CD14-positive monocyte (primary cell): ENCODE data around the gene PLOD2. TPM values are rescaled to one million over a fixed set of nuclear protein-coding genes. Genes with fewer than 3 reads are reported as not detected.

Experiments used
- DNase-seq, 3 donors: peaks; one replicate each; pipeline ENCODE4 v3.0.0-alpha.2; 2011 to 2022
- H2AFZ ChIP-seq: 2 replicates; pipeline ENCODE4 v1.6.0; 2012; ENCODE audit warnings: mild to moderate bottlenecking, low read depth, low read length, inconsistent platforms; ENCODE audit not compliant: insufficient read depth, poor library complexity, severe bottlenecking
- H3K27ac ChIP-seq, 2 donors: 1 replicate in 1 of 2; 2 replicates in 1 of 2; pipeline ENCODE4 v1.5.1; 2012 to 2013; ENCODE audit warnings: low read length in 2 of 2, control low read depth in 1 of 2, inconsistent platforms in 1 of 2, low read depth in 1 of 2, mild to moderate bottlenecking in 1 of 2
- H3K27me3 ChIP-seq, 2 donors: one replicate each; pipeline versions ENCODE4 v1.6.0 to v1.6.1; 2011 to 2013; ENCODE audit warnings: low read length in 2 of 2; ENCODE audit not compliant: control insufficient read depth in 2 of 2, insufficient read depth in 2 of 2
- H3K36me3 ChIP-seq, 2 donors: replicated peaks in 1 of 2; 1 replicate in 1 of 2; 2 replicates in 1 of 2; pipeline versions ENCODE4 v1.5.1 to v1.6.1; 2012 to 2013; ENCODE audit warnings: low read length in 2 of 2, control low read depth in 1 of 2, inconsistent platforms in 1 of 2, mild to moderate bottlenecking in 1 of 2; ENCODE audit not compliant: insufficient read depth in 2 of 2, control insufficient read depth in 1 of 2
- H3K4me1 ChIP-seq, 2 donors: 1 replicate in 1 of 2; 2 replicates in 1 of 2; pipeline versions ENCODE4 v1.5.1 to v1.6.1; 2012 to 2013; ENCODE audit warnings: low read length in 2 of 2, control low read depth in 1 of 2, inconsistent platforms in 1 of 2, mild to moderate bottlenecking in 1 of 2, moderate library complexity in 1 of 2; ENCODE audit not compliant: insufficient read depth in 2 of 2, control insufficient read depth in 1 of 2
- H3K4me2 ChIP-seq: replicated peaks from 2 replicates; pipeline ENCODE3; 2012; ENCODE audit warnings: low read length, moderate library complexity, mild to moderate bottlenecking; ENCODE audit not compliant: poor library complexity, severe bottlenecking; ENCODE audit errors: extremely low read depth
- H3K4me3 ChIP-seq, 3 experiments: fragments of 200-600 bp in 1 of 3; sonication (generic) in 1 of 3; replicated peaks in 1 of 3; 1 replicate in 2 of 3; 2 replicates in 1 of 3; pipeline ENCODE4 v1.5.1; 2011 to 2013; ENCODE audit warnings: low read length in 3 of 3, mild to moderate bottlenecking in 3 of 3, control low read depth in 2 of 3, low read depth in 2 of 3, inconsistent platforms in 1 of 3, moderate library complexity in 1 of 3
- H3K79me2 ChIP-seq: 2 replicates; pipeline ENCODE4 v1.6.0; 2012; ENCODE audit warnings: mild to moderate bottlenecking, control low read depth, inconsistent platforms, low read length, moderate library complexity; ENCODE audit not compliant: insufficient read depth
- H3K9ac ChIP-seq: 2 replicates; pipeline ENCODE4 v1.6.0; 2017; ENCODE audit warnings: low read length, mild to moderate bottlenecking; ENCODE audit not compliant: insufficient read depth, poor library complexity, severe bottlenecking
- H3K9me3 ChIP-seq, 2 donors: replicated peaks in 1 of 2; 1 replicate in 1 of 2; 2 replicates in 1 of 2; pipeline versions ENCODE4 v1.5.1 to v1.6.1; 2012 to 2013; ENCODE audit warnings: low read length in 2 of 2, control low read depth in 1 of 2; ENCODE audit not compliant: control insufficient read depth in 1 of 2, insufficient read depth in 1 of 2
- H4K20me1 ChIP-seq: 2 replicates; pipeline ENCODE4 v1.6.0; 2012; ENCODE audit warnings: mild to moderate bottlenecking, low read length, control low read depth, moderate library complexity; ENCODE audit not compliant: insufficient read depth
- H3K27ac Mint-ChIP-seq, 7 donors: one replicate each; pipeline ENCODE4 v1.8.0; 2020; ENCODE audit warnings: mild to moderate bottlenecking in 7 of 7, mixed read lengths in 7 of 7, moderate library complexity in 6 of 7, inconsistent platforms in 2 of 7
- H3K27me3 Mint-ChIP-seq, 3 donors: one replicate each; pipeline ENCODE4 v1.8.0; 2021 to 2022; ENCODE audit warnings: low read depth in 3 of 3, mild to moderate bottlenecking in 3 of 3, mixed read lengths in 3 of 3, moderate library complexity in 3 of 3, inconsistent platforms in 1 of 3
- H3K36me3 Mint-ChIP-seq, 2 donors: one replicate each; pipeline ENCODE4 v1.8.0; 2020; ENCODE audit warnings: mixed read lengths in 2 of 2, inconsistent platforms in 1 of 2, mild to moderate bottlenecking in 1 of 2
- H3K4me1 Mint-ChIP-seq: one replicate; pipeline ENCODE4 v1.8.0; 2020; ENCODE audit warnings: mild to moderate bottlenecking, mixed read lengths
- H3K4me3 Mint-ChIP-seq, 2 donors: one replicate each; pipeline ENCODE4 v1.8.0; 2020; ENCODE audit warnings: mild to moderate bottlenecking in 2 of 2, mixed read lengths in 2 of 2, moderate library complexity in 1 of 2
- H3K9me3 Mint-ChIP-seq, 7 donors: one replicate each; pipeline ENCODE4 v1.8.0; 2020 to 2022; ENCODE audit warnings: mixed read lengths in 7 of 7, mild to moderate bottlenecking in 6 of 7, moderate library complexity in 6 of 7, inconsistent platforms in 2 of 7
- CTCF ChIP-seq: fragments of 200-600 bp; IDR thresholded peaks from one replicate; pipeline ENCODE4 v1.8.0; 2022; ENCODE audit warnings: antibody characterized with exemption, mild to moderate bottlenecking
- WGBS: methylation state at CpG from one replicate; pipeline ENCODE4 v1.1.5; 2013; ENCODE audit warnings: missing lambda C conversion rate; ENCODE audit not compliant: insufficient coverage; 5-methylcytosine and 5-hydroxymethylcytosine counted together
- intact Hi-C, 2 donors: fragments of 100-400 bp; cut with micrococcal nuclease; formaldehyde crosslinking; loops; one replicate each; pipeline versions ENCODE4 v1.15.0 to v1.15.1; 2023
- polyA plus RNA-seq, 3 donors: library from polyadenylated mRNA; depleted of rRNA in 1 of 3; unstranded in 2 of 3; stranded (reverse) in 1 of 3; fragments of 300-500 nt in 2 of 3; fragments of >200 nt in 1 of 3; fragmentation: Illumina TruSeq in 2 of 3; gene quantifications; 1 replicate in 2 of 3; 2 replicates in 1 of 3; pipeline ENCODE4 v1.2.3, GENCODE V29; 2012 to 2021

The PLOD2 gene
- polyA plus RNA-seq, 3 donors, result not detected

GRCh38 chr3:146072824-146073223, 88.2 kb downstream of the PLOD2 start:
- Histone ChIP-seq H3K4me3 (no peak overlapping the region), H3K9ac (no peak overlapping the region), H3K4me1 (no peaks in the 10 kb centered on the region), H3K27ac (no peak overlapping the region), H3K27me3 (no peaks in the 10 kb centered on the region), H2AFZ (no peak overlapping the region), H3K4me2 (no peak overlapping the region), H3K9me3 (no peaks in the 10 kb centered on the region), H3K79me2 (no peaks in the 10 kb centered on the region), H4K20me1 (no peaks in the 10 kb centered on the region), H3K36me3 (no peaks in the 10 kb centered on the region)
- intact Hi-C loops, result no loop called here
- Mint-ChIP-seq H3K4me3 (no peak overlapping the region), H3K27ac (no peak overlapping the region), H3K36me3 (no peaks in the 10 kb centered on the region), H3K9me3 (no peaks in the 10 kb centered on the region), H3K4me1 (peaks cover 1% of the 10 kb centered on the region), H3K27me3 (no peaks in the 10 kb centered on the region)
- TF ChIP-seq CTCF, result no peak
- no peak for DNase-seq

- no peaks in the 10 kb centered on the region for H3K36me3 ChIP-seq
- no peaks in the 10 kb centered on the region for H3K4me1 ChIP-seq
- no peak overlapping the region for H3K4me3 Mint-ChIP-seq
- H3K27me3 ChIP-seq, result no peaks in the 10 kb centered on the region
- no peaks in the 10 kb centered on the region for H3K27me3 Mint-ChIP-seq
- H2AFZ ChIP-seq, result no peak overlapping the region
- no peaks in the 10 kb centered on the region for H3K9me3 ChIP-seq
- no peaks in the 10 kb centered on the region for H3K79me2 ChIP-seq
- no peak for DNase-seq
- H3K9ac ChIP-seq, result no peak overlapping the region
- H3K4me1 Mint-ChIP-seq, result peaks cover 1% of the 10 kb centered on the region
- no peak overlapping the region for H3K4me3 ChIP-seq
- no CpG with 5 or more reads among the region's 3 CpGs for WGBS
- H3K9me3 Mint-ChIP-seq, result no peaks in the 10 kb centered on the region
- no peaks in the 10 kb centered on the region for H4K20me1 ChIP-seq
- H3K4me2 ChIP-seq, result no peak overlapping the region
- no peak for TF ChIP-seq CTCF
- H3K27ac Mint-ChIP-seq, result no peak overlapping the region
- no peaks in the 10 kb centered on the region for H3K36me3 Mint-ChIP-seq
- no peak overlapping the region for H3K27ac ChIP-seq
- intact Hi-C loops, result no loop called here
These were observed 88.9 kb downstream of the PLOD2 start for GRCh38 chr3:146072061-146072460.
